B cell (primary cell): ENCODE data around the gene CRY1. TPM values are rescaled to one million over a fixed set of nuclear protein-coding genes. Genes with fewer than 3 reads are reported as not detected.

Source experiments
- ATAC-seq: fragments of 200-7000 bp; cut with Tn5 transposase; one replicate; pipeline ENCODE4 v1.10.0; 2021; ENCODE audit warnings: low read depth, mild to moderate bottlenecking, moderate number of reproducible peaks, moderate library complexity
- CTCF ChIA-PET: fragments of 350-600 bp; sonication (Branson Sonifier 250); formaldehyde crosslinking; loops from one replicate; lab custom pipeline; 2021; ENCODE audit warnings: antibody characterized with exemption, inconsistent platforms; lab: Charles Lee
- POLR2A ChIA-PET: fragments of 350-600 bp; sonication (Branson Sonifier 250); formaldehyde crosslinking; loops from one replicate; lab custom pipeline; 2021; ENCODE audit warnings: antibody characterized with exemption; lab: Charles Lee
- DNase-seq: peaks from one replicate; pipeline ENCODE4 v3.0.0; 2013
- H2AFZ ChIP-seq: 2 replicates; pipeline ENCODE4 v1.6.1; 2012; ENCODE audit warnings: mild to moderate bottlenecking, low read depth, low read length; ENCODE audit not compliant: insufficient read depth, poor library complexity, severe bottlenecking
- H3K27ac ChIP-seq, 2 donors: 1 replicate in 1 of 2; 2 replicates in 1 of 2; pipeline ENCODE4 v1.5.1; 2012 to 2013; ENCODE audit warnings: low read length in 2 of 2, mild to moderate bottlenecking in 2 of 2, moderate library complexity in 1 of 2
- H3K27me3 ChIP-seq, 4 experiments: fragments of 200-600 bp in 1 of 4; sonication (generic) in 1 of 4; replicated peaks in 1 of 4; 1 replicate in 2 of 4; 2 replicates in 2 of 4; pipeline versions ENCODE4 v1.6.1 to v1.7.0; 2013 to 2016; ENCODE audit warnings: low read length in 3 of 4, mild to moderate bottlenecking in 2 of 4, mixed read lengths in 1 of 4, moderate library complexity in 1 of 4; ENCODE audit not compliant: insufficient read depth in 4 of 4, control insufficient read depth in 3 of 4; ENCODE audit errors: control extremely low read depth in 1 of 4
- H3K36me3 ChIP-seq, 2 experiments: replicated peaks in 1 of 2; 1 replicate in 1 of 2; 2 replicates in 1 of 2; pipeline versions ENCODE4 v1.6.1 to v1.7.1; 2013; ENCODE audit warnings: low read length in 1 of 2; ENCODE audit not compliant: insufficient read depth in 2 of 2, control insufficient read depth in 1 of 2; ENCODE audit errors: control extremely low read depth in 1 of 2, extremely low read depth in 1 of 2
- H3K4me1 ChIP-seq, 2 donors: fragments of 200-600 bp in 1 of 2; sonication (generic) in 1 of 2; 1 replicate in 1 of 2; 2 replicates in 1 of 2; pipeline versions ENCODE4 v1.5.1 to v1.6.1; 2013 to 2017; ENCODE audit warnings: low read length in 2 of 2; ENCODE audit not compliant: control insufficient read depth in 2 of 2, insufficient read depth in 2 of 2
- H3K4me2 ChIP-seq: replicated peaks from 2 replicates; pipeline ENCODE3; 2012; ENCODE audit warnings: mild to moderate bottlenecking, low read depth, low read length; ENCODE audit not compliant: poor library complexity, severe bottlenecking
- H3K4me3 ChIP-seq, 5 experiments: fragments of 200-600 bp in 1 of 5; sonication (generic) in 1 of 5; 1 replicate in 3 of 5; 2 replicates in 2 of 5; pipeline versions ENCODE4 v1.5.1 to v1.7.0; 2011 to 2016; ENCODE audit warnings: low read length in 4 of 5, mild to moderate bottlenecking in 4 of 5, low read depth in 2 of 5, control low read depth in 1 of 5, moderate library complexity in 1 of 5; ENCODE audit not compliant: insufficient read depth in 1 of 5; ENCODE audit errors: control extremely low read depth in 1 of 5, extremely low read depth in 1 of 5
- H3K79me2 ChIP-seq: fragments of 200-600 bp; sonication (generic); one replicate; pipeline ENCODE4 v1.6.0; 2016; ENCODE audit warnings: low read length; ENCODE audit not compliant: control insufficient read depth, insufficient read depth
- H3K9ac ChIP-seq: fragments of 200-600 bp; sonication (generic); 2 replicates; pipeline ENCODE4 v1.6.1; 2017; ENCODE audit warnings: mild to moderate bottlenecking, low read length, moderate library complexity
- H3K9me3 ChIP-seq, 3 donors: one replicate each; pipeline versions ENCODE4 v1.6.1 to v1.7.1; 2013; ENCODE audit warnings: low read length in 2 of 3; ENCODE audit not compliant: control insufficient read depth in 2 of 3, insufficient read depth in 1 of 3; ENCODE audit errors: control extremely low read depth in 1 of 3
- H4K20me1 ChIP-seq: 2 replicates; pipeline ENCODE4 v1.6.0; 2012; ENCODE audit warnings: mild to moderate bottlenecking, low read length; ENCODE audit not compliant: insufficient read depth, control insufficient read depth, poor library complexity, severe bottlenecking
- H3K27ac Mint-ChIP-seq: one replicate; pipeline ENCODE4 v1.8.0; 2021; ENCODE audit warnings: mixed read lengths
- H3K27me3 Mint-ChIP-seq: one replicate; pipeline ENCODE4 v1.8.0; 2021; ENCODE audit warnings: mixed read lengths
- H3K4me1 Mint-ChIP-seq: one replicate; pipeline ENCODE4 v1.8.0; 2021; ENCODE audit warnings: mixed read lengths
- H3K4me3 Mint-ChIP-seq: one replicate; pipeline ENCODE4 v1.8.0; 2021; ENCODE audit warnings: mixed read lengths
- H3K9me3 Mint-ChIP-seq: one replicate; pipeline ENCODE4 v1.8.0; 2022; ENCODE audit warnings: mixed read lengths; ENCODE audit not compliant: insufficient read depth
- EZH2 ChIP-seq: IDR thresholded peaks from 2 replicates; pipeline ENCODE4 v1.6.1; 2012; ENCODE audit warnings: borderline replicate concordance, low read depth, mild to moderate bottlenecking, moderate library complexity, low read length; ENCODE audit not compliant: insufficient read depth, poor library complexity, severe bottlenecking
- WGBS: methylation state at CpG from one replicate; pipeline ENCODE4 v1.1.5; 2013; ENCODE audit warnings: missing lambda C conversion rate; ENCODE audit not compliant: insufficient coverage; 5-methylcytosine and 5-hydroxymethylcytosine counted together
- intact Hi-C: fragments of 100-400 bp; cut with micrococcal nuclease; formaldehyde crosslinking; loops from one replicate; pipeline ENCODE4 v1.10.0; 2022
- polyA plus RNA-seq: library from polyadenylated mRNA; depleted of rRNA; stranded (reverse); fragments of >200 nt; gene quantifications from 2 replicates; pipeline ENCODE4 v1.2.3, GENCODE V29; 2012
- total RNA-seq, 2 donors: library from RNA; stranded (reverse); fragments of 120-200 nt in 1 of 2; gene quantifications; 1 replicate in 1 of 2; 2 replicates in 1 of 2; pipeline versions ENCODE4 v1.2.3 to v1.2.4, GENCODE V29; 2013 to 2022
- TF ChIP-seq, protein P1 (sequence below): fragments of 200-600 bp; IDR thresholded peaks from one replicate; pipeline ENCODE4 v1.8.0; 2022; ENCODE audit warnings: antibody characterized with exemption, mild to moderate bottlenecking

The CRY1 gene
- total and polyA plus RNA-seq, 2 donors (not counting 1 experiment from before 2014, with no cell fraction given): 2.4 to 8.8 TPM

- Histone ChIP-seq H3K79me2 (peaks cover 8% of the 10 kb centered on the region), H3K4me1 (peaks cover 9 to 12% of the 10 kb centered on the region in 2 donors), H3K9me3 (peaks cover 0 to under 1% (median 0%) of the 10 kb centered on the region in 3 donors), H4K20me1 (peaks cover 8% of the 10 kb centered on the region), H3K4me3 (peak overlapping the region in 4 of 5 experiments; percentile 67 to 89 (median 81)), H3K27me3 (no peaks in the 10 kb centered on the region), H3K9ac (peak overlapping the region; percentile 93), H2AFZ (peak overlapping the region; percentile 94), H3K4me2 (peak overlapping the region; percentile 92), H3K36me3 (no peaks in the 10 kb centered on the region), H3K27ac (peak overlapping the region; percentile 49 to 57)
- intact Hi-C loops: loop anchor here (1.0 kb wide), 3 partner anchors 33 to 652 kb away; partner anchors contain the start of genes CRY1, MTERF2 and TCP11L2
- DNase-seq (no peak), ATAC-seq (no peak)
- Mint-ChIP-seq H3K27me3 (no peaks in the 10 kb centered on the region), H3K9me3 (peaks cover 3% of the 10 kb centered on the region), H3K4me3 (peak overlapping the region; percentile 99), H3K4me1 (peaks cover 20% of the 10 kb centered on the region), H3K27ac (peak overlapping the region; percentile 86)
- CTCF ChIA-PET: interaction anchor here (0.6 to 1.7 kb wide), 5 partner anchors 41 to 597 kb away, joined by 3 to 8 read pairs (median 4); no protein-coding TSS in a partner anchor
- POLR2A ChIA-PET: interaction anchor here (1.4 kb wide), 1 partner anchor 653 kb away, joined by 3 read pairs; no protein-coding TSS in a partner anchor
- 70% methylated on average over 26 of the region's 36 CpGs for WGBS
- TF ChIP-seq EZH2: no peak
- TF ChIP-seq, protein P1, sequence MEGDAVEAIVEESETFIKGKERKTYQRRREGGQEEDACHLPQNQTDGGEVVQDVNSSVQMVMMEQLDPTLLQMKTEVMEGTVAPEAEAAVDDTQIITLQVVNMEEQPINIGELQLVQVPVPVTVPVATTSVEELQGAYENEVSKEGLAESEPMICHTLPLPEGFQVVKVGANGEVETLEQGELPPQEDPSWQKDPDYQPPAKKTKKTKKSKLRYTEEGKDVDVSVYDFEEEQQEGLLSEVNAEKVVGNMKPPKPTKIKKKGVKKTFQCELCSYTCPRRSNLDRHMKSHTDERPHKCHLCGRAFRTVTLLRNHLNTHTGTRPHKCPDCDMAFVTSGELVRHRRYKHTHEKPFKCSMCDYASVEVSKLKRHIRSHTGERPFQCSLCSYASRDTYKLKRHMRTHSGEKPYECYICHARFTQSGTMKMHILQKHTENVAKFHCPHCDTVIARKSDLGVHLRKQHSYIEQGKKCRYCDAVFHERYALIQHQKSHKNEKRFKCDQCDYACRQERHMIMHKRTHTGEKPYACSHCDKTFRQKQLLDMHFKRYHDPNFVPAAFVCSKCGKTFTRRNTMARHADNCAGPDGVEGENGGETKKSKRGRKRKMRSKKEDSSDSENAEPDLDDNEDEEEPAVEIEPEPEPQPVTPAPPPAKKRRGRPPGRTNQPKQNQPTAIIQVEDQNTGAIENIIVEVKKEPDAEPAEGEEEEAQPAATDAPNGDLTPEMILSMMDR: no peak
Observed at GRCh38 chr12:106954462-106955376, 138.6 kb downstream of the CRY1 start.
